Measurements from ENCODE around the gene PLBD1.

Gene PLBD1, protein sequence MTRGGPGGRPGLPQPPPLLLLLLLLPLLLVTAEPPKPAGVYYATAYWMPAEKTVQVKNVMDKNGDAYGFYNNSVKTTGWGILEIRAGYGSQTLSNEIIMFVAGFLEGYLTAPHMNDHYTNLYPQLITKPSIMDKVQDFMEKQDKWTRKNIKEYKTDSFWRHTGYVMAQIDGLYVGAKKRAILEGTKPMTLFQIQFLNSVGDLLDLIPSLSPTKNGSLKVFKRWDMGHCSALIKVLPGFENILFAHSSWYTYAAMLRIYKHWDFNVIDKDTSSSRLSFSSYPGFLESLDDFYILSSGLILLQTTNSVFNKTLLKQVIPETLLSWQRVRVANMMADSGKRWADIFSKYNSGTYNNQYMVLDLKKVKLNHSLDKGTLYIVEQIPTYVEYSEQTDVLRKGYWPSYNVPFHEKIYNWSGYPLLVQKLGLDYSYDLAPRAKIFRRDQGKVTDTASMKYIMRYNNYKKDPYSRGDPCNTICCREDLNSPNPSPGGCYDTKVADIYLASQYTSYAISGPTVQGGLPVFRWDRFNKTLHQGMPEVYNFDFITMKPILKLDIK

GRCh38 chr12:14567351-14568162 lies at the start of gene PLBD1:
PLBD1 (minus strand) TSS chr12:14567883; CDS start chr12:14567696, 187 bp downstream.
- no peak for DNase-seq

GRCh38 chr12:14614704-14615121 lies 47.0 kb upstream of the PLBD1 start:
- no peak for DNase-seq

GRCh38 chr12:14613718-14614117 lies 46.0 kb upstream of the PLBD1 start:
- DNase-seq, result no peak

DNA sequence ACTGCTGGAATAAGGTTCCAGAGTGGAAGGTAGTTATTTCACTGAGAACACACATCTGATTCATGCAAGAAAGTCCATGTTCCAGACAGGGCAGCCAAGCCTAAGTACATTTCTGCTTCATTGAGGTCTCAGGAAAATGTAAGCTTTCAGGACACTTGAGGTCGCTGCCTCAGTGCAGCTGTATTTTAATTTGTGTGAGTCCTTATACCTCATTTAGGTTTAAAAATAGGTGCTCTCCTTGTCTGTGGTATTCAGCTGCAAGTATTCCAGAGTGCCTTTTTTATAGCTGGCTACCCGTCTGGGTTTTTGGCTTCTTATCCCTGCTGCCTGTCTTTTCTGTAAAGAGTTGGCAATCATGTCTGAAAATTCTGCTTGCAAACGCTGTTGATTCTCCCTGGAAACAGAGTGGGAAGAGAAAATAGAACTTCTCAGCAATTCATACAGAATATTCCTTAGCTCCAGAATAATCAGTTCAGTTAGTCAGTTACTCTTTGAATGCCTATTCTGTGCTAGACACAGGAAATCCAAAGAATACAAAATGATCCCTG lies 45.3 kb upstream of the PLBD1 start:
- DNase-seq, result no peak

- no peak for DNase-seq
Observed at GRCh38 chr12:14612250-14612649, 44.6 kb upstream of the PLBD1 start.

GRCh38 chr12:14611640-14612203 lies 44.0 kb upstream of the PLBD1 start:
- no peak for DNase-seq

GRCh38 chr12:14607568-14607967 lies 39.9 kb upstream of the PLBD1 start:
- DNase-seq, result no peak

GRCh38 chr12:14605401-14605989 lies 37.8 kb upstream of the PLBD1 start:
- DNase-seq, result no peak

DNA sequence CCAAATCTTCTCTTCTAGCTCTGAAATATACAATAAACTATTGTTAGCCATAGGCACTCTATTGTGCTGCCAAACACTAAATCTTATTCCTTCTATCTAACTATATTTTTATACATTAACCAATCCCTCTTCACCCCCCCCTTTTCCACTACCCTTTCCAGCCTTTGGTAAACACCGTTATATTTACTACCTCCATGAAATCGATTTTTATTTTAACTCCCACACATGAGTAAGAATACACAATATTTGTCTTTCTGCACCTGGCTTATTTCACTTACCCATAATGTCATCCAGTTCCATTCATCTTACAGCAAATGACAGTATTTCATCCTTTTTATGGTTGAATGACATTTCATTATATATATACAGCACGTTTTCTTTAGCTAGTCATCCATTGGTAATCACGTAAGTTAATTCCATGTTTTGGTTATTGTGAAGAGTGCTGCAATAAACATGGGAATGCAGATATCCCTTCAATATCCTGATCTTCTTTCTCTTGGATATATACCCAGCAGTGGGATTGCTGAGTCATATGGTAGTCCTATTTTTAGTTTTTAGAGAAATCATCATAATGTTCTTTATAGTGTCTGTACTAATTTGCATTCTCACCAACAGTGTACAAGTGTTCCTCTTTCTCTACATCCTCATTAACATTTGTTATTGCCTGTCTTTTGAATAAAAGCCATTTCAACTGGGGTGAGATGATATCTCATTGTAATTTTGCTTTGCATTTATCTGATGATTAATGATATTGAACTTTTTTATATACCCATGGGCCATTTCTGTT lies 34.2 kb upstream of the PLBD1 start:
- DNase-seq, result peak; percentile 82

DNA sequence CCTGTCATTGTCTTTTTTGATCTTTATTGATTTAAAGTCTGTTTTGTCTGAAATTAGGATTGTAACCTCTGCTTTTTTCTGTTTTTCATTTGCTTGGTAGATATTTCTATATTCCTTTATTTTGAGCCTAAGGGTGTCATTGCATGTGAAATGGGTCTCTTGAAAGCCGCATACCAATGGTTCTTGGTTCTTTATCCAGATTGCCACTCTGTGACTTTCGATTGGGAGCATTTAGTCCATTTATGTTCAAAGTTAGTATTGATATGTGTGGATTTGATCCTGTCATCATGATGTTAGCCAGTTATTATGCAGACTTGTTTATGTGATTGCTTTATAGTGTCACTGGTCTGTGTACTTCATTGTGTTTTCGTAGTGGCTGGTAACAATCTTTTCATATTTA lies 29.8 kb upstream of the PLBD1 start:
- no peak for DNase-seq

GRCh38 chr12:14591719-14592118 lies 24.0 kb upstream of the PLBD1 start:
- no peak for DNase-seq

DNA sequence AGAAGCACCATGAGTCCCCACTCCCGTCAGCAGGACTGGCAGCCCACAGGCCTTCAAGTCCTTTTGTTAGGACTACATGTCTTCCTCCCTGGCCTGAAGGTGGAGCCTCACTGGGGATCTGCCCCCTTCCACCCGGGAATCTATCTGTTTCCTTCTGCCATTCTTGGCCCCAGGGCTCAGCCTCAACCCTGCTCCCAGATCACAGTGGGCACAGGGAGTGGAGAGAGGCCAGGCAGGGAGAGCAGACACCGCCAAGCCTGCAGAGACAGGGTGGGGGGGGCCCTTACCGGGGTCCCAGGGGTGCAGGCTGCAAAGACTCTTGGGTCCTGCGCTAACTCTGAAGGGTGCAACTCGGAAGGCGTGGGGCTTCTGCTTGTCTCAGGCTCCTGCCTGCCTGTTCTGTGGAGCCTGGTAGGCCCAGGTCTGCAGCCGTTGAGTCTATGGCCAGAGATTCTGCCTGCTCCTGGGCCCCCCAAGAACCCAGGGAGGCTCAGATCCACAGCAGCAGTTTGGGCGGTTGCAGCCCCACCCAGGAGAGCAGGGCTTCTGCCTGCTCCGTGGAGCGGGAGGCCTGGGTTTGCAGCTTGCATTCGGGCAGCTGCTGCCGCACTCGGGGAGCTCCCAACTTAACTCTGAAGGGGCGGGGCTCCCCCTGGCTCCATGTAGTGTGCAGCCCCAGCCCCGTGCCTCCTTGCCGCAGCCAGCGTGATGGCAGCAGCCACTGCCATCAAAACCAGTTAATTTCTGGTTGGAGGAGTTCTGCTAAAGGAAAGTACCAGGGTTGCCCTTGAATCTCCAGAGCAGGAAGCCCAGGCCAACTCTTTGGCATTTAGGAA lies 21.7 kb upstream of the PLBD1 start:
- no peak for DNase-seq

GRCh38 chr12:14588571-14588970 lies 20.9 kb upstream of the PLBD1 start:
- DNase-seq, result no peak

GRCh38 chr12:14578646-14579045 lies 11.0 kb upstream of the PLBD1 start:
- DNase-seq, result no peak

DNA sequence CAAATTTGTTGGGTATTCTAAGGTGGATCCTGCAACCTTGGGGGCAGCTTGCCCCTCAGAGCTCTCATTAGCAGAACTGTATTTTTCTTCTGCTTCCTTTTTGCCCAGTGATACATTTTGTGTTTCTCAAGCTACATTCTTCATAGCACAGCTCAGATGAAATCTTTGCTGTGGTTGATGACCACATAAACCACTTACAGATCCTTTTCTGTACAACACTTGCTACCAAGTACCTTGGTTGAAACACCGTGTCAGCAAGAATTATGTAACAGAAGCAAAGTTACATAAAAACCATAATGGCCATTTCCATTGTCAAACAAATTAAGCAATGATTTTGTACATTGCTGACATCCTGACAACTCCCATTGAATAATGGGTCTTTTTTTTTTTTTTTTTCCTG lies 9.7 kb upstream of the PLBD1 start:
- DNase-seq, result no peak

GRCh38 chr12:14576896-14577295 lies 9.2 kb upstream of the PLBD1 start:
- no peak for DNase-seq

- no peak for DNase-seq
Observed at GRCh38 chr12:14575585-14575984, 7.9 kb upstream of the PLBD1 start.

DNA sequence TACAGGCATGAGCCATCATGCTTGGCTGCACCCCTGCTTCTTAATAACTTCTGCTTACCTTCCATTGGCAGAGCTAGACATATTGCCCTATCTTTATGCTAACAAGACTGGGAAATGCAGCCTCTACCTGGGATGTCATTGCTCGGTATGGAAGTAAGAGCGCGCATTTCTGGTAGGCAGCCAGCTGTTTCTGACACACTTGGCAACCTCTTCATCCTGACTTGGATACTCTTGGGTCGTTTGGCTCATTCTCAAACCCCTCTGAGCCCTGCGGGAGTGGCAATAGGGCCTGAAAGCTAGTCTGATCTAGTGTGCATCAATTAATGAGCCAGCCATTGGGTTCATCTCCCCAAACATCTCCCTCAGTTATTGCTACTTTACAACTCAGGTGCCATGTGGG lies 5.4 kb upstream of the PLBD1 start:
- DNase-seq, result no peak

DNA sequence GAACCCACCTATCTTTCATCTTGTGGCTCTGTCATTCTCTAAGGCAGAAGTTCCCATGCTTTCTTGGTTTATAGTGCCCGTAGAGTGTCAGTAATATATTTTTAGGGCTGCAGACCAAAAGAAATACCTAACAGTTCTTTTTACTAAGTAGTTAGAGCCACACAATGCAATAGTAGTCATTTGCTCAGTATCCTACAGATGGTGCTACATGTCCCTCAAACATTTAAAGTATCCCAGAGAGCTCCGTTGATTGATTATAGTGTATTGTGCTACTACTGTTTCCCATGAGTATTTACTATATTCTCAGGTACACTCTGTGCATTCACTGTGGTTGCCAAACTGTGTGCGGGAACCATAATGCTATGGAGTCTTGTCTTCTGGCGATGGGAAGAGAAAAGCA lies 4.7 kb upstream of the PLBD1 start:
- no peak for DNase-seq

GRCh38 chr12:14571779-14572178 lies 4.1 kb upstream of the PLBD1 start:
- no peak for DNase-seq

DNA sequence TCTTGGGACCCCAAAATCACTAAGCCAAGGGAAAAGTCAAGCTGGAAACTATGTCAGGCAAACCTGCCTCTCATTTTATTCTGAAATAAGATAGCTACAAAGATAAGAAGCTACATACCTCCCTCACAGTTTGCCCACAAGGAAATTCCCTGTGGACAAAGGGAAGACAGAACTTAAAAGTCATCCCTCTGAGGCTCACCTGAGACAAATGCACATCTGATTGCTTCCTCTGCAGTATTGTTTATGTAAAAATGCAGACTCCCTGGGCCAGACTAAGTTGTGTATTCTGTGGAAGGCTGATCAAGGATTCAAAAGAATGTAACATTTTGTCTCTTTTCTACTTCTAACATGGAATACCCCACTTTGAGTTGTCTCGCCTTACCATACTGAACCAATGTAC lies 2.5 kb upstream of the PLBD1 start:
- DNase-seq, result no peak

Data from DMS153 (cell line).